Sciatic nerve (tissue), 2 donors: ENCODE data around the gene SORT1. TPM values are rescaled to one million over a fixed set of nuclear protein-coding genes. Genes with fewer than 3 reads are reported as not detected.
A peak's percentile ranks its signal among the peaks of the same experiment; 100 is the strongest.

ENCODE experiments used
- ATAC-seq: fragments of 200-7000 bp; cut with Tn5 transposase; one replicate; pipeline ENCODE4 v1.9.1; 2020; ENCODE audit warnings: mild to moderate bottlenecking, moderate library complexity
- DNase-seq: peaks from one replicate; pipeline ENCODE4 v3.0.0-alpha.2; 2020; ENCODE audit warnings: low spot score
- intact Hi-C: fragments of 100-400 bp; cut with DNase I; formaldehyde crosslinking; loops from one replicate; pipeline ENCODE4 v1.14.2; 2022
- total RNA-seq: library from RNA; stranded (reverse); fragmentation: NEBNext Ultra II Directional; extraction: Animal tissue kit (Norgen Biotek cat#: 25700); gene quantifications from one replicate; pipeline ENCODE4 v1.2.1, GENCODE V29; 2021
- donor health status: DM: no; HTN: no; CAD: no.
- donor health status: DM: no; HTN: no; CAD: no.

Gene SORT1
- total RNA-seq, 1 donor from 2014 or later, result 111 TPM

DNA sequence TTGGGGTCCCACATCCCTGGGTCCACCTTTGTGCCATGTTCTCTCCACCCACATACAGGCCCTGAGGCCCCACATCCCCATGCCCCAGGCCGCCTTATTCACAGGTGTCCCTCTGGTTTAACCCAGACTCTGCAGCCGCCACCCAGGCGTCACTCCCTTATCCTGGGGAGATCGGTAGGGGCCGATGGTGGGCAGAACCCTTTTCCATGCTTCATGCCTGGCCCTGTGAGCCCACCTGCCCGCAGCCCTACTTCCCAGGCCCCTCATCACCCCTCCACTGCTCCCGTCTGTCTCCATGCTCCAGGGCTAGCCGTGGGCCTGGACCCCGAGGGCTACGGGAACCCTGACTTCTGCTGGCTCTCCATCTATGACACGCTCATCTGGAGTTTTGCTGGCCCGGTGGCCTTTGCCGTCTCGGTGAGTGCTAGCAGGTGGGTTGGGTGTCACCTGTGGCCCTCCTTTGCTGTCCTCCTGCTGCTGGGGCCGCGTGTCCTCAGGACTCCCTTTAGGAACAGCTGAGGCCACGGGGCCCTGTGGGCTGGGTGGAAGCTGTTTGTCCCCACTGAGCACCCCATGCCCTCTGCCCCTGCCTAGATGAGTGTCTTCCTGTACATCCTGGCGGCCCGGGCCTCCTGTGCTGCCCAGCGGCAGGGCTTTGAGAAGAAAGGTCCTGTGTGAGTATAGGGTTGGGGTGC lies 126.9 kb downstream of the SORT1 start:
- ATAC-seq (no peak), DNase-seq (peak; percentile 55)
- intact Hi-C loops, result no loop called here

DNA sequence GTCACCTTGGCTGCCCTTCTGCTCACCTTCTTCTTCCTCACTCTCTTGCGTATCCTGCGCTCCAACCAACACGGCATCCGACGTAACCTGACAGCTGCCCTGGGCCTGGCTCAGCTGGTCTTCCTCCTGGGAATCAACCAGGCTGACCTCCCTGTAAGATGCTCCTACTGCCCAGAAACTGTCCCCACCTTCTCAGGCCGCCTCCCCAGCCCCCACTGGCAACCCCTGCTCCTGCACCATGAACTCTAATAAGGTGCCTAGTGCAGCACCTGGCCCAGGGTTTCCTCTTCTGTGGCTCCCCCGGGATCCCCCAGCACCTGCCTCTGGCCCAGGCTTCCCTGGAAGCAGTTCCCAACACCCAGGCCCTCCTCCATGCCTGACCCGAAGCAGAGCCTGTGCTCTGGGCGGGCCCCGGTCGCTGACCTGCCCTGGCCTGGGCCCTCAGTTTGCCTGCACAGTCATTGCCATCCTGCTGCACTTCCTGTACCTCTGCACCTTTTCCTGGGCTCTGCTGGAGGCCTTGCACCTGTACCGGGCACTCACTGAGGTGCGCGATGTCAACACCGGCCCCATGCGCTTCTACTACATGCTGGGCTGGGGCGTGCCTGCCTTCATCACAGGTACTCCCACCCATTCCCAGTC lies 127.6 kb downstream of the SORT1 start:
- no peak for ATAC-seq
- no peak for DNase-seq
- intact Hi-C loops, result no loop called here

DNA sequence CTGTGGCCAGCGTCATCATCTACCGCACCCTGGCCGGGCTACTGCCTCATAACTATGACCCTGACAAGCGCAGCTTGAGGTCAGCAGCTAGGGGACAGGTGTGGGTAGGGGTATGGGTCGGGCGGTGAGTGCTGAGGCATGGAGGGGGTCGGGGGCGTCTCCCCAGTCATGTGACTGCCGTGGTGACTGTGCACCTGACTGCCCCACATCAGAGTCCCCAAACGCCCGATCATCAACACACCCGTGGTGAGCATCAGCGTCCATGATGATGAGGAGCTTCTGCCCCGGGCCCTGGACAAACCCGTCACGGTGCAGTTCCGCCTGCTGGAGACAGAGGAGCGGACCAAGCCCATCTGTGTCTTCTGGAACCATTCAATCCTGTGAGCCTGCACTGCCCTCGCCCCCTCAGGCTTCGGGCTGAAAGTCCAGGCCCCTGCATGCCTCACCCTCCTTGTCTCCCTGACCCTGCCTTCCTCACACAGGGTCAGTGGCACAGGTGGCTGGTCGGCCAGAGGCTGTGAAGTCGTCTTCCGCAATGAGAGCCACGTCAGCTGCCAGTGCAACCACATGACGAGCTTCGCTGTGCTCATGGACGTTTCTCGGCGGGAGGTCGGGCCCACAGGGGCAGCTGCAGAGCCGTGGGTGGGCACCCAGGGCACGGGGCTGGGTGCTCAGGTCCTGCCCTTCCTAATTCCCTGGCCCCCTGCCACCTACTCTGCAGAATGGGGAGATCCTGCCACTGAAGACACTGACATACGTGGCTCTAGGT lies 128.3 kb downstream of the SORT1 start:
- ATAC-seq (no peak), DNase-seq (no peak)
- intact Hi-C loops, result no loop called here

DNA sequence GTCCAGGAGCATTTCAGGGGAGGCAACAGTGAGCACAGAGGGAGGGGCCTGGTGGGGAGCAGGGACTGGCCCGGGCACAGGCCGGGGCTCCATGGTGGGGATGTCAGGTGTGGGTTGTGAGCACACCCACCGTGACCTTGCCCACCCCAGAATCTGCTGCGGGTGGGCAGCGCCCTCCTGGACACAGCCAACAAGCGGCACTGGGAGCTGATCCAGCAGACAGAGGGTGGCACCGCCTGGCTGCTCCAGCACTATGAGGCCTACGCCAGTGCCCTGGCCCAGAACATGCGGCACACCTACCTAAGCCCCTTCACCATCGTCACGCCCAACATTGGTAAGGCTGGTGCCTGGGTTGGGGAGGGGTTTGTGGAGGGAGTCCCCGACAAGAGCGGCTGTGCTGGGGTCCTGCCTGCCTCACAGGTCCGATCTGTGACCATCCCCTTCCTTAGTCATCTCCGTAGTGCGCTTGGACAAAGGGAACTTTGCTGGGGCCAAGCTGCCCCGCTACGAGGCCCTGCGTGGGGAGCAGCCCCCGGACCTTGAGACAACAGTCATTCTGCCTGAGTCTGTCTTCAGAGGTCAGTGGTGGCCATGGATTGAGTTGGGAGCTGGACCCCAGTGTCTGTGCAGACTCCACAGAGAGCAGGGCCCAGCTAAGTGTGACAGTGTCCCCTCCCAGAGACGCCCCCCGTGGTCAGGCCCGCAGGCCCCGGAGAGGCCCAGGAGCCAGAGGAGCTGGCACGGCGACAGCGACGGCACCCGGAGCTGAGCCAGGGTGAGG lies 129.1 kb downstream of the SORT1 start:
- DNase-seq (peak; percentile 53), ATAC-seq (no peak)

DNA sequence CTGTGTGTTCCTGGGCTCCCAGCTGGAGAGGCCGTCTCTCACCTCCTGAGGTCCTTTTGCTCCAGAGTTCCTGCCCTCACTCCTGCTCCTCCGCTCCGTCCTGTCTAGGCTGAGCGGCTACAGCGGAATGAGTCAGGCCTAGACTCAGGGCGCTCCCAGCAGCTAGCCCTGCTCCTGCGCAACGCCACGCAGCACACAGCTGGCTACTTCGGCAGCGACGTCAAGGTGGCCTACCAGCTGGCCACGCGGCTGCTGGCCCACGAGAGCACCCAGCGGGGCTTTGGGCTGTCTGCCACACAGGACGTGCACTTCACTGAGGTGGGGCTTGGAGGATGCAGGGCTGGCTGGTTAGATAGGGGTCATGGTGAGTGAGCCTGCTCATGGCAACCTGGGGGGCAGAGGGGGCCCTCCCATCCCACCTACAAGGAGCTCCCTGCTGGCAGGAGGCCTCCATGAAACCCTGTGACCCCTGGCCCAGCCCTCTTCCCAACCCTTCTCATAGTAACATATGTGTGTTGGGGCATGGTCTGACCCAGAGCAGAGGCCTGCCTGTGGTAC lies 129.9 kb downstream of the SORT1 start:
- ATAC-seq (no peak), DNase-seq (no peak)
- intact Hi-C loops, result no loop called here

More for the DNA sequence above, 129.1 kb downstream of the SORT1 start:
- intact Hi-C loops, result no loop called here

DNA sequence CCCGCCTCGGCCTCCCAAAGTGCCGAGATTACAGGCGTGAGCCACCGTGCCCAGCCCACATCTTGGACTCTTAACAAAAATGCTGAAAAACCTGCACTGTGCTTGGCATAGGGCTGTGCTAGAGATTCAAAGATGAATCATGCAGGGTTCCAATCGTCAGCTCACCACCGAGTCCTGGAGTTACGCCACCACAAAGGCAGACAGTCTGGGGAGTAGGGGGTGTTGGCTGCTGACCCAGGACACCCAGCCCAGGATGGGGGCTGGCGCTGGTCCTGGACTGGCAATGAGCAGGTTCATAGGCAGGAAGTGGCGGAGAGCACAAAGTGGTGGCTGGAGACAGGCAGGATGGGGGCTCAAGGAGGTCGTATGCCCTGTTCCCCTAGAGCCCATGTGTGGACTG lies 130.8 kb downstream of the SORT1 start:
- intact Hi-C loops, result no loop called here
- no peak for DNase-seq
- no peak for ATAC-seq

DNA sequence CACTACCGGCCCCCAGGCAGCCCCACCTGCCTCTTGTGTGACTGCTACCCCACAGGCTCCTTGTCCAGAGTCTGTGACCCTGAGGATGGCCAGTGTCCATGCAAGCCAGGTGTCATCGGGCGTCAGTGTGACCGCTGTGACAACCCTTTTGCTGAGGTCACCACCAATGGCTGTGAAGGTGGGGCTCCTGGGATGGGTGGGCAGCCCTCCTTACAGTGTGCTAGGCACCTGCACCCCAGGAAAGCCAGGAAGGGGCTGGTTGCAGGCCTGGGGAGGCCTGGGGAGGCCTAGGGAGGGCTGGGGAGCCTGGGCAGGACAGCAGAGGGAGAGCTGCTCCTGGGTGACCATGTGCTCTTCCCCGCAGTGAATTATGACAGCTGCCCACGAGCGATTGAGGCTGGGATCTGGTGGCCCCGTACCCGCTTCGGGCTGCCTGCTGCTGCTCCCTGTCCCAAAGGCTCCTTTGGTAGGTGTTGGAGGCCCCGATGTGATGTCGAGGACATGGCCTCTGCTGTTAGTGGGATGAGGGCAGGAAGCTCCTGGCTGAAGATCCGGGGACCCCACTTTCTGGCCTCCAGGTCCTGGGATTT lies 131.9 kb downstream of the SORT1 start:
- ATAC-seq (no peak), DNase-seq (no peak)
- intact Hi-C loops, result no loop called here

DNA sequence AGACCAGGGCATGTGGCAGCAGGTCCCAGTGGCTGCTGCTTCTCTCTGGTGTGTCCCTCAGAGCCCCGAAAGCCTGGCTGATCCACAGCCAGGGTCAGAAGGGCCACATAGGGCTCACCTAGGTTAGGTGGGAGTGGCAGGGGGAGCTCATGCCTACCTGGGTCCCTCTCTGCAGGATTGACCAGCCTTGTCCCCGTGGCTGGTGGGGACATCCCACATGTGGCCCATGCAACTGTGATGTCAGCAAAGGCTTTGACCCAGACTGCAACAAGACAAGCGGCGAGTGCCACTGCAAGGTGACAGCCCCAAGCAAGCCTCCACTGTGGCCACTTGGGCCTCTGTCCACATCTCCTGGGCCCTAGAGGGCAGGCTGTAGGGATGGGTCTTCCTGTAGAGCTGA lies 132.7 kb downstream of the SORT1 start:
- intact Hi-C loops, result no loop called here
- ATAC-seq, result no peak
- no peak for DNase-seq

DNA sequence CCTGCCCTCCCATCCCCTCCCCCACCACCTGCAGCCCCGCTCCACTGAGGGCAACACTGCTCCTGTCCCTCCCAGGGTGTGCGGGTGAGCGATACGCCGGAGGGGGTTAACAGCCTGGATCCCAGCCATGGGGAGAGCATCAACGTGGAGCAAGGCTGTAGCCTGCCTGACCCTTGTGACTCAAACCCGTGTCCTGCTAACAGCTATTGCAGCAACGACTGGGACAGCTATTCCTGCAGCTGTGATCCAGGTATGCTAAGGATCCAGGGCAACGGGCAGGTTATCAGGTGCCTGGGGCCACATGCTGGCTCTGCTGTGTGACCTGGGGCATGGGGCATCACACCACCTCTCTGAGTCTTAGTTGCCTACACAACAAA lies 133.4 kb downstream of the SORT1 start:
- peak; percentile 4 for ATAC-seq
- intact Hi-C loops, result loop anchor here (5.0 kb wide), 1 partner anchor 138 kb away; no protein-coding TSS in a partner anchor
- no peak for DNase-seq

DNA sequence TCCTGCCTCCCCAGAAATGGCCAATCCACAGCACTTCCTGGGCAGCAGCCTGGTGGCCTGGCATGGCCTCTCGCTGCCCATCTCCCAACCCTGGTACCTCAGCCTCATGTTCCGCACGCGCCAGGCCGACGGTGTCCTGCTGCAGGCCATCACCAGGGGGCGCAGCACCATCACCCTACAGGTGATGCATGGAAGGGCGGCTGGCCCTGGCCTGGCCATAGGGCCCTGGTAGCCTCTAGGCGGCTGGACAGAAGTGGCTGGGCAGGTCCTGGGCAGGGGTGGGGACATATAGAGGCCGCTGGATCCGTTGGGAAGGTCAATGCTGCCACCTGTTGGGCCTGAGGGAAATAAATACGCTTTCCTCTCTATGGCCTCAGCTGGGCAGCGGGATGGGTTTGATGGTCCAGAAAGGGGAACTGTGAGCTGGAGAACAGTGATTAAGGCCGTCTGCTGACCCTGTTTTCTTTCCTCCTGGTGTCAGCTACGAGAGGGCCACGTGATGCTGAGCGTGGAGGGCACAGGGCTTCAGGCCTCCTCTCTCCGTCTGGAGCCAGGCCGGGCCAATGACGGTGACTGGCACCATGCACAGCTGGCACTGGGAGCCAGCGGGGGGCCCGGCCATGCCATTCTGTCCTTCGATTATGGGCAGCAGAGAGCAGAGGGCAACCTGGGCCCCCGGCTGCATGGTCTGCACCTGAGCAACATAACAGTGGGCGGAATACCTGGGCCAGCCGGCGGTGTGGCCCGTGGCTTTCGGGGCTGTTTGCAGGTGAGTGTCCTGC lies 133.9 kb downstream of the SORT1 start:
- intact Hi-C loops, result loop anchor here (5.0 kb wide), 1 partner anchor 139 kb away; no protein-coding TSS in a partner anchor
- peak; percentile 92 for DNase-seq
- peak; percentile 87 for ATAC-seq

DNA sequence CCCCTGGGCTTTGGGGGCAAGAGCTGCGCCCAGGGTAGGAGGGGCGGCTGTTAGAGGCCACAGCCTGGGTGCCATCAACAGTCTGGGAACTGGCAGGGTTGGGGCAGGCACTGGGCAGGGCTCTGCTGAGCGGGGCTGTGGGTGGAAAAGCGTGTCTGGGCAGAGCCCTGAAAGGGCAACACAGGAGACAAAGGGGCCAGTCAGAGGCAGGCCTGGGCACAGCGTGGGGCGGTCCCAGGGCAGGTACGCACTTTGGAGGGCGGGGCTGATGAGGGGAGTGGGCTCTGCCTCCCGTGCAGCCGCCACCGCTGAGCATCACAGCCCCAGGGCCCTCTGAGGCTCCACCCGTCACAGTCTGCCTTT lies 134.5 kb downstream of the SORT1 start:
- intact Hi-C loops, result loop anchor here (5.0 kb wide), 1 partner anchor 139 kb away; no protein-coding TSS in a partner anchor
- peak; percentile 60 for ATAC-seq
- DNase-seq, result no peak

DNA sequence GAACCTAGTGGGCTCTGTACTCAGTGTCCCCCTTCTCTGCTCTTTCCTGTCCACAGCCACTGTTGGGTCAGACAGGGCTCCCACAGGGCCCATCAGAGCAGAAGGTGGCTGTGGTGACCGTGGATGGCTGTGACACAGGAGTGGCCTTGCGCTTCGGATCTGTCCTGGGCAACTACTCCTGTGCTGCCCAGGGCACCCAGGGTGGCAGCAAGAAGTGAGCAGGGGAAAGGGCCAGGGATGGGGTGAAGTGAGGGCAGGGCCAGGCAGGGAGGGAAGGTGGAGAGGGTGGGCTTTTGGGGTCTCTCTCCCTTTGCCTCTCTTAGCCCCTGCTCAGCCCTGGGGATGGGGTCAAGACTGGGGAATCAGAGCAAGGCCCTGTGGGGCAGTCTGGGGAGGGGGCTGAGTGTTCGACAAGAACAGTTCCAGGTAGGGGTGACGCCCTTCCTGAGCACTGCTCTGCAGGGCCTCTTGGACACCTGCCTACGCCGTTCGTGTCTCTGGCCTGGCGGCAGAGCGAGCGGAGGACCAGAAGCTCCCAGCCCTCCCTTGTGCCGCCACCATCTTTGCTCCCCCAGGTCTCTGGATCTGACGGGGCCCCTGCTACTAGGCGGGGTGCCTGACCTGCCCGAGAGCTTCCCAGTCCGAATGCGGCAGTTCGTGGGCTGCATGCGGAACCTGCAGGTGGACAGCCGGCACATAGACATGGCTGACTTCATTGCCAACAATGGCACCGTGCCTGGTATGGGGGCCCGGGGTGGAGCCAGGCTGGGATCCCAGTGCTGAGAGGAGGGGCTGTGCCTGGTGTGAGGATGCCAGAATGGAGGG lies 135.3 kb downstream of the SORT1 start:
- intact Hi-C loops, result loop anchor here (5.0 kb wide), 1 partner anchor 140 kb away; no protein-coding TSS in a partner anchor
- ATAC-seq, result no peak

DNA sequence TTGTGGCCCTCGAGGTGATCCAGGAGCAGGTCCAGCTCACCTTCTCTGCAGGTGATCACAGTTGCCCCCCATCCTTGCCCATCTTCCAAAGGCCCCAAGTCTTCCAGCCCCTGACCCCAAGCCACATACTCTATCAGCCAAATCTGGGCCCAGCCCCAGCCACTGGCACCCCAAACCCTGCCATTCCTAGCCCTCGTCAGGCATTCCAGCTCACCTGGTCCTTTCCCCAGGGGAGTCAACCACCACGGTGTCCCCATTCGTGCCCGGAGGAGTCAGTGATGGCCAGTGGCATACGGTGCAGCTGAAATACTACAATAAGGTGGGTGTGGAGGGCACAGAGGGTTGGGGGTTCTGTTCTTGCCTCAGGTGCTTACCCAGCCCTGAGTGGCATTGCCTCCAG lies 136.1 kb downstream of the SORT1 start:
- DNase-seq, result no peak
- ATAC-seq, result no peak
- intact Hi-C loops, result loop anchor here (5.0 kb wide), 1 partner anchor 141 kb away; no protein-coding TSS in a partner anchor

More for the DNA sequence above, 135.3 kb downstream of the SORT1 start:
- no peak for DNase-seq

DNA sequence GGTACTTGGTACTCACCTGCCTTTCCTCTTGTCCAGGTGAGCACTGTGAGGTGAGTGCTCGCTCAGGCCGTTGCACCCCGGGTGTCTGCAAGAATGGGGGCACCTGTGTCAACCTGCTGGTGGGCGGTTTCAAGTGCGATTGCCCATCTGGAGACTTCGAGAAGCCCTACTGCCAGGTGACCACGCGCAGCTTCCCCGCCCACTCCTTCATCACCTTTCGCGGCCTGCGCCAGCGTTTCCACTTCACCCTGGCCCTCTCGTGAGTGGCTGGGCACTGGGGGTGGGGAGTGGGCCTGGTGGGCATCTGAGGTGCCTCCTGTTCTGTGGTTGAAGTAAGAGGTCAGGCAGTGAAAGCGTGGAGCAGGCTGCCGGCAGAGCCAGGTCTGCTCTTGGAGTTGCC lies 136.7 kb downstream of the SORT1 start:
- intact Hi-C loops, result loop anchor here (5.0 kb wide), 1 partner anchor 141 kb away; no protein-coding TSS in a partner anchor
- ATAC-seq, result no peak
- DNase-seq, result no peak

DNA sequence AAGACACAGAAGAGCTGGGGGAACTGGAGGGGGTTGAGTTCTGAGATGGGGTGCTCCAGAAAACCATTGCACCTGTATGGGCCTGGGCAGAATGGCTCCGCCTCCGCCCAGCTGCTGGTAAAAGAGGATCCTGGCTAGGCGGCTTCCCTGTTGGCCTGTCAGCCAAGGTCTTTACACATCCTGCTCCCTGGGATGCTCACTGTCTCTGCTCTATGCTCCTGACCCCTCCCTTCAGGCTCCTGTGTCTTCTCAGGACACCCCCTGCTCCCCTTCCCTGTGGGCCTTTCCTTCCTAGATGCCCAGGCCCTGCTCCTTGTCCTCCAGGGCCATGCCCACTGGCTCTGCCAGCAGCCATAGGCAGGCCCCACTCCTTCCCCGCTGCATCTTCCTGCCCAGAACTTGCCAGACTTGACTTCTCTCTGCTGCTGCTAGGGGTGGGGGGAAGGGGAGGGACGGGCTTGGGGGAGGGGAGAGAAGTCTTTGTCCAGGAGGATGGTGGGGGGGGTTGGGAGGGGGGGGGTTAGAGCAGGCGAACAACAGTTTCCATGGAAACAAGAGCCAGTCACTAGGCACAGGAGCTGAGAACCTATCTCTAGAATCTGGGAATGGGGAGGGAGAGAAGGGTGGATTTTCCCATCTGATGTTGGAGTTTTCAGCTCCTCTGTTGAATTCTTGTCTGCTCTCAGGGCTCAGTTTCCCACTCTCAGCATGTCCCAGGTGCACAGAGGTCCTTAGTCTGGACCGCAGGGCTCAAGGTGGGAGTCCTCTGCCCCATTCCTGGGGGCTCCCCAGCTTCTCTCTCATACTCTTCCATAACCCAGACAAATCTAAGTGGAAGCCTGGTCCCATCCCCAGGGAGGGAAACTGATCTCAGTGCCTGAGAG lies 137.8 kb downstream of the SORT1 start:
- ATAC-seq (no peak), DNase-seq (no peak)
- intact Hi-C loops, result loop anchor here (5.0 kb wide), 1 partner anchor 142 kb away; no protein-coding TSS in a partner anchor
